VCaP (cell line): ENCODE data around the gene SLC38A11.
"Not testable (repeated sequence)": the region's sequence is repeated elsewhere in the genome, so short reads cannot be mapped to it uniquely, and the experiment has no call there.

Experiments
- H3K27ac ChIP-seq: fragments of 450-650 bp; 2 replicates; pipeline ENCODE4 v1.5.1; 2017
- CTCF ChIP-seq: fragments of 450-650 bp; conservative IDR thresholded peaks from 2 replicates; pipeline ENCODE4 v1.5.1; 2017; ENCODE audit warnings: mild to moderate bottlenecking, moderate library complexity

SLC38A11 gene

DNA sequence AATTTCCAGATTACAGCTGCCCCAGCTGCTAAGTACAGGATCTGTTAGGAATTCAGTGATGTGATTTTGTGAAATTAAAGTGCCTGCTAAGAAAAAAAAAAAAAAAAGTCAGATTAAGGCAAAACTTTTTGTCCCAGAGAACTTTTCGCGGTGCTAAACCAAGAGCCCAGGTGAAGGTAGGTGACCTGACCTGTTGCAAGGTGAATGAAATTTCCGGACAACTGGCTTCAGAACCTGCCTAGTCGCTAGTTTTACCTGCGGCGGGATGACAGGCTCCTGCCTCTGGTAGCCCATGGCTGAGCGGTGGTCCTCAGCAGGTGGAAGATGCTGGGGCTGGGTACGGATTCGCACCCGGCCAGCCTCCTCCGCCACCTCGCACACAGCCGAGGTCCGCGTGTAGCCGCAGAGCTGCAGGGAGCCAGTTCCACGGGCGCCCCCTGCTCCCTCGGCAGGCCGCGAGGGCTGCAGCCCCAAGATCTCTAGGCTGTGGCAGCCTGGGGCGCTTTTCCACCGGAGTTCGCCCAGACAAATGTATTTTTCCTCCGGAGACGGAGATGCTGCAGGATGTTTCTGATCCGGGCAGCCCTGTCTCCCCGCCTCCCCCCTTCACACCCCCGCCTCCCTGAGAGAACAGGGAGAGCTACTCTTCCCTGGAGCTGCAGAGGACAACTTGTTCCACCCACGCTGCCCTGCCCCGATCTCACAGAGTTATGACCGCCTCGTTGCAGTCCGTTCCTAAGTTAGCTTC lies at the start of gene SLC38A11:
TSS of gene SLC38A11 (minus strand) at position 572 of the 748 bp plus-strand sequence. CDS start at position 294, 278 bp downstream.
- no peak for TF ChIP-seq CTCF

GRCh38 chr2:165003443-165004130 lies 48.3 kb upstream of the SLC38A11 start:
- no peak overlapping the region for H3K27ac ChIP-seq
- no peak for TF ChIP-seq CTCF

More for the DNA sequence above, at the start of gene SLC38A11:
- H3K27ac ChIP-seq: peak within 1 kb of the TSS; percentile 85

DNA sequence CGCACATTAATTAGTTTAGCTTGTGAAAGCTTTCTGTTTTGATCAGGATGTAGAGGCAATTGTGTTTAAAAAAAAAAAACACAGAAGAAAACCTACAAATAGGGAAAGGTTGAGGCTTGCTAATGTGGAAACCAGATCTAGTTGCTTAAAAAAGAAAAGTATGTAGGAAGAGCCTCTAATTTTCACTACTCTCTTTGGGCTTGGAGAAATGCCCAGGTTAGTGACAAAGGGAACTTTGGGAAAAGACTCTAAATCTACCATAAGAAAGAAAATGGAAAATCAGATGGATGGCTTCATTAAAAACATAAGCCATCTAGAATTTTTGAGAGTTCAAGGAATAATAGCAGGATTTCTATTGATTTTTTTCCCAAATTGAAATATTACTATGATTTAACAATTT lies 47.3 kb upstream of the SLC38A11 start:
- H3K27ac ChIP-seq: no peak overlapping the region
- TF ChIP-seq CTCF: no peak

DNA sequence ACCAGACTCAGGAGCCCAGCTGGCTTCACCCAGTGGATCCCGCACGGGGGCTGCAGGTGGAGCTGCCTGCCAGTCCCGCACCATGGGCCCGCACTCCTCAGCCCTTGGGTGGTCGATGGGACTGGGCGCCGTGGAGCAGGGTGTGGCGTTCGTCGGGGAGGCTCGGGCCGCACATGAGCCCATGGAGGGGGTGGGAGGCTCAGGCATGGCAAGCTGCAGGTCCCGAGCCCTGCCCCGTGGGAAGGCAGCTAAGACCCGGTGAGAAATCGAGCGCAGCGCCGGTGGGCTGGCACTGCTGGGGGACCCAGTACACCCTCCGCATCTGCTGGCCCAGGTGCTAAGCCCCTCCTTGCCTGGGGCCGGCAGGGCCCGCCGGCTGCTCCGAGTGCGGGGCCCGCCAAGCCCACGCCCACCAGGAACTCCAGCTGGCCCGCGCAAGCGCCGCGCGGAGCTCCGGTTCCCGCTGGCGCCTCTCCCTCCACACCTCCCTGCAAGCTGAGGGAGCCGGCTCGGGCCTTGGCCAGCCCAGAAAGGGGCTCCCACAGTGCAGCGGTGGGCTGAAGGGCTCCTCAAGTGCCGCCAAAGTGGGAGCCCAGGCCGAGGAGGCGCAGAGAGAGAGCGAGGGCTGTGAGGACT lies 39.5 kb upstream of the SLC38A11 start:
- H3K27ac ChIP-seq: peak overlapping the region; percentile 74; the same call in 1 of the 2 replicates

DNA sequence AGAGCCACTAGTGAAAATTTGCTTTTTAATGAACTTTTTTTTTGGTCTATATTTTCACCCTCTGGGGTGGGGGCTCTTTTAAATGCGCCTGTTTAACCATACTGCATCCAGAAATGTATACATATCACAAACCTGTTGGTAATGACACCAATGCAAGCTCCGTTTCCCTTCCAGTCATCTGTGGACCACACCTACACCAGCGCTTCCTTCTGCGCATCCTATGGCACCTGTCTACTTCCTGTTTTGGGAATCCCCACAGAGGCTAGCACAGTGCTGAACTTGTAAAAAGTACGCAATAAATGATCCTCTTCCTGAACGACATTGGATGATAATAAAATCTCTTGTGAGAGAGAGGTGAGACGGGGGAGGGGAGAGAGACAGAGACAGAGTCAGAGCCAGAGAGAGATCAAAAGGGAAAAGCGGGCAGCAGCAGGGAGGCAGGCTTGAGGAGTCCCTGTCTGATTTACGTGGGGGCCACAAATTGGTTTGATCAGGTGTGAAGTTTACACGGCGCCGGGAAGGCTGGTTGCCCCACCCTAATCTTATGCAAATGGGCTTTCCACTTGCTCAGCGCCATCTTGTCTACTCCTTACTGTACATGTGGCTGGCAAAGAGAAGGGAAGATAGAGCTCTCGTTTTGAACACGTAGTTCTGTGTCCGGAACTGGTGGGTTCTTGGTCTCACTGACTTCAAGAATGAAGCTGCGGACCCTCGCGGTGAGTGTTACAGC lies 38.1 kb upstream of the SLC38A11 start:
- TF ChIP-seq CTCF: 0 out of 2 replicates have a peak, but pooled peaks have one; percentile 2
- H3K27ac ChIP-seq: no peak overlapping the region; the same call in 1 of the 2 replicates

DNA sequence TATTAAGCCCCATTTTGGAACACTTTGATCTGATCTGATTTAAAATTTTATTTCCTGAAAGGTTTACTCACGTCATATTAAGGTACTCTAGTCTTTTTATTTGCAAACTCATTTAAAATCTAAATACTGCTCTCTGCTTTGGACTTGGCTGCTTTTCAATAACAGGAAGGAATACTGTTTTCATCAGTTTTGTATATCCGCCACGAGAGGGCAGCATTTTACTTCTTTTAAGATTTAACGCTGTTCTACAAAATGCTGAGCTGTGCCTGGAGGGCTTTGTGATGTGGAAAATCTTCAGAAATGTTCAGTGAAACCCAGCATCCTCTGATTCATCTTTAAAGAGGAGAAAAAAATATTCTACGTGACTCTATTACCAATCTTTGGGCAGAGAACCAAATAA lies 37.5 kb upstream of the SLC38A11 start:
- TF ChIP-seq CTCF: peak; percentile 33
- H3K27ac ChIP-seq: peak overlapping the region; percentile 36

GRCh38 chr2:164992093-164992454 lies 36.7 kb upstream of the SLC38A11 start:
- H3K27ac ChIP-seq: peak overlapping the region; percentile 36

DNA sequence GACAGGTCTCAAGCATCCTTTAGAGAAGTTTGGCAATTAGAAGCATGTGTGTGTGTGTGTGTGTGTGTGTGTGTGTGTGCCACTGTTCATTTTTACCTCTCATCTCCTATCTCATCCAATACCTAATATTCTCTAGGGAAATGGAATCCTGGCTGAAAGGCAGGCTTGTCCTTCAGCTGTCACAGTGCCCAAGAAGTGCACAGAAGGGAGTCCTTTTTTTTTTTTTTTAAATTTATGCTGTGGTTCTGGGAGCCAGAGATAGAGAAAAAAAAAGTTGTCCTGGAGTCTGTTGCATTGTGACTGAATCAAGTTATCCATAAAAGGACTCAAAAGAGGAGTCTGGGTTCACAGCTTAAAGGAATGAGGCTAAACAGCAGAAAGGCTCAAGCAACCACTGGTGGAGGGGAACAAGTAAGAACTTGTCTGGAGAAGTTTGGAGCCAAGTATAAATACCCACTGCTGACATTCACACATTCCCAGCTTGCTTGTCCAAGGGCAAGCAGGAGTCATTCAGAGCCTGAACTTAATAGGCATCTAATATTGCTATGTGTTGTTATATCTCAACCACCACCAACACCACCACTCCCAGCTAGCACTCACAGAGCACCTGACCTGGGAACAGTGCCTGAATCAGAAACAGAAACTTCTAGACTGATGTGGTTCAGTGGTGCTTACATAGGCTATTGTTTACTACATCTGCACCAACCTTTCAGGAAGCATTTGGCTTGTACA lies 36.2 kb upstream of the SLC38A11 start:
- H3K27ac ChIP-seq: peak overlapping the region; percentile 36

- not testable (repeated sequence) for H3K27ac ChIP-seq
Observed at GRCh38 chr2:164990953-164991352, 35.6 kb upstream of the SLC38A11 start.

GRCh38 chr2:164988805-164989204 lies 33.5 kb upstream of the SLC38A11 start:
- H3K27ac ChIP-seq: not testable (repeated sequence)

DNA sequence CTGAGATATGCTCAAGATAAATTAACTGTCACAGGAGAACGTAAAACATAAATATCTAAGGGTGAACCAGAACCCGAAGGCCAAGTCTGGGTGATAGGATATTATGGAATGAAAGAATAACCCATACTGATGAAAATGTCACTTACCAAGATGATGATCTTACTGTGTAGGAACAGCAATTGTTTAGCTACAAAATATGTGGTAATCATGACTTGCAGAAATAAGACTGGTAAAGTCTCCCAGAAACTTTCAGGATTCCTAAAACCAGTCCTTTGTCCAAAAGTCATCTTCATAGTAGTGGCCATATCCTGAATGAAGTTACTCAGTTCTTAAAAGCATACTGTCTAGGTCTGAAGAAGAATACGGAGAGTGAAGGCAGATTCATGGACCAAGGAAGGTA lies 30.7 kb upstream of the SLC38A11 start:
- H3K27ac ChIP-seq: not testable (repeated sequence)
